SU-DHL-6 (cell line): ENCODE data around the gene RASSF3.

ENCODE experiments used
- CTCF ChIP-seq: fragments of 200-600 bp; sonication (generic); IDR thresholded peaks from one replicate; pipeline ENCODE4 v1.5.1; 2017; ENCODE audit warnings: antibody characterized with exemption, mild to moderate bottlenecking, low read length, moderate library complexity; ENCODE audit not compliant: insufficient read depth, poor library complexity, severe bottlenecking
- EZH2phosphoT487 ChIP-seq: fragments of 200-600 bp; sonication (generic), shearing (Covaris generic); conservative IDR thresholded peaks from 2 replicates; pipeline ENCODE4 v1.6.1; 2018; ENCODE audit warnings: mild to moderate bottlenecking, antibody characterized with exemption, low read length, moderate library complexity, mixed read lengths

DNA sequence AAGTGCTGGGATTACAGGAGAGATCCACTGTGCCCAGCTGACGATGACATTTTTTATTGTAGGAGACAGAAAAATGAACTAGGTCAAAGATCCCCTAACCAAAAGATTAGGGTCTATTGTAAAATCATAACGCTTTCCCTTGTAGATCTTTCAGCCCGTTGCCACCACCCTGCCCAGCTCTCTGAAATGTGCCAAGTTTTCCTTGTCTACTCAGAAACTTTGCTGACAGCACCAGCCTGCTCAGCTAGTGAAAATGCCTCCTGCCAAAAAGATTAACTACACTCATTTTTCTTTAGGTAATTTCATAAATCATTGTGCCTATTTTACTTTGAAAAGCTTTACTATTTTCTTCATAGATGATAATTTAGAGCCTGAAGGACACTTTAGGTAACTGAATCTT lies 28.2 kb upstream of the RASSF3 start:
- TF ChIP-seq CTCF (no peak), EZH2phosphoT487 (no peak)
